ENCODE measurements around the gene CETN2. TPM values are rescaled to one million over a fixed set of nuclear protein-coding genes. Genes with fewer than 3 reads are reported as not detected.
"Not testable (repeated sequence)": the region's sequence is repeated elsewhere in the genome, so short reads cannot be mapped to it uniquely, and the experiment has no call there.

CETN2 gene
- total RNA-seq, 1 donor from 2014 or later: 56.8 TPM

DNA sequence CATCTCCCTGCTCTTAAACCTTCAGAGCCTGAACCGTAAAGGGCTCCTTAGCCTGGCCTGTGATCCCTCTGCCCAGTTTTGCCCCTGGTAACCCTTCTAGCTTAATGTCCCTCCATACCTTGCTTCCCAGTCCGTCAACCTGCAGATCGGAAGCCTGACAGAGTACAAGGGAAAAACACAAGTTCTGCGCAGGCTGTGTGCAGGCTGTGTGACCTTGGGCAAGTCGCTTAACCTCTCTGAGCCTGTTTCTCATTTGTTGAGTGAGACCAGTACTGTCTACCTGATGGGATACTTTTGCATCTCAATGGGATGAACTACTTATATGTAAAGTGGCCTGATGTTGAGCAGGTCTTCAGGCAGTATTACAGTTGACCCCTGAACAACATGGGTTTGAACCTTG is 2.0 kb upstream of the CETN2 start:
- DNase-seq (ENCODE audit: low read depth): no peak

DNA sequence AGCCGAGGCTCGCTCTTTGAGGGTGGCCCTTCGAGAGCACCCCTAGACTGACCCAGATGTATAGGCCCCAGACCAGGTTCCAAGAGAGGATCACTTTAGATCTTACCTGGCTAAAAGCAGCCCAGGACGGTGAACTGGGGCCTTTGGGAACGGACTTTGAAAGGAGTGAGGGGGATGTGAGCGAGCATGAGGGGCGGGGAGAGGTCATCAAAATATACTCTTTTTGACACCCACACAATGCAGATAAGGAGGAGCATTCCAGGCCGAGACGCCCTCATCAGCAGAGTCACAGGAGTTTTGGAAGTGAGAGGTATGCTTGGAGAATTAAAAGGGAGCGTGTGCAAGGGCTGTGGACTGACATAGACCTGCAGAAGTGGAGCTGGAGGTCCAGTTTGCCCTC is 834 bp upstream of the CETN2 start:
- no peak for DNase-seq (ENCODE audit: low read depth)

- DNase-seq (ENCODE audit: low read depth): no peak
Measured at GRCh38 chrX:152824841-152825374, 5.6 kb downstream of the CETN2 start.

DNA sequence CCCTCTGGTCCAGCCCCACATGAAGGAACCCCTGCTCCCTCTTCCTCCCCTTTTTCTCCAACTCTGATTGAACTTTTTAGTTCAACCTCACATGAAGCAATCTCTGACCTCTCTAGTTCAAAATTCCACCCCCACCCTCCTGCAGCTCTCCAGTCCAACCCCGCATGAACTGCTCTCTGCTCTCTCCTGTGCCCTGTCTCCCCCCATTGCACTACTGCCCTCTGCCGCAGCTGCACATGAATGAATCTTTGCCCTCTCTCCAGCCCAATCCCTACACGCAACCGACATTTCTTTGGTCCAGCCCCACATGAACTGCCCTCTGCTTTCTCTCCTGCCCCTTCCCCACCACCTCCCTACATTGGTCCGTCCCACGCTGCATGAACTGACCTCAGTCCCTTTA is 6.9 kb downstream of the CETN2 start:
- DNase-seq (ENCODE audit: low read depth): no peak

DNA sequence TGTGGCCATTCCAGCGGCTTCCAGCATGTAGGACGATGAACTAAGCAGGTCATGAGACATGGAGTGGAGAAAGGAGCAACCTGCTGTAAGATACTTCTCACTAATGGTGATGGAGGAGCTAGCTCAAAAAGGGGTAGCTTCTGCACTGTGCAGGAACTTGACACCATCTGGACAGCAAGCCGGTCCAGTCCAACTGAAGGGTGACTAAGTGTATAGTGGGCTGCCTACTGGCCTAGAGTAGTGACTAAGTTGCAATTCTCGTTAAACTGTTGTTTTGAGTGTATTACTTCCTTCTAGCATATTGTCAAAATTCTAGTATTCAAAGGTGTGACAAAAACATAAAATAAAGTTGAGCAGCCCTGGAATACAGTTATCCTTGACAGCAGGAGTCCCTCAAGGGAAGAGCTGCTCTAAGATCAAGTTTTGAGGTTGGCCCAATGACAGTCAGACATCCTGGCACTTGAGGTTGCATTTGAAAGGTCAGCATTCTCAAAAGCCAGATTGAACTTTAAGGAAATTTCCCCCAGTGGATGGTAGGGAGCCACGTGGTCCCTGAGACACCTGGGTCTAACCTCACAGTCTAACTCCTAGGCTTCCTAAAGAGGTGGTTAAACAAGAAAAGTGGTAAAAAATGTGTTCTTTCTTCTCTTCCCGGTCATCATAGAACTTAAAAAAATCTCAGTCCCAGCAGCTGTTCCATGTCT is 8.0 kb downstream of the CETN2 start:
- DNase-seq (ENCODE audit: low read depth): no peak

DNA sequence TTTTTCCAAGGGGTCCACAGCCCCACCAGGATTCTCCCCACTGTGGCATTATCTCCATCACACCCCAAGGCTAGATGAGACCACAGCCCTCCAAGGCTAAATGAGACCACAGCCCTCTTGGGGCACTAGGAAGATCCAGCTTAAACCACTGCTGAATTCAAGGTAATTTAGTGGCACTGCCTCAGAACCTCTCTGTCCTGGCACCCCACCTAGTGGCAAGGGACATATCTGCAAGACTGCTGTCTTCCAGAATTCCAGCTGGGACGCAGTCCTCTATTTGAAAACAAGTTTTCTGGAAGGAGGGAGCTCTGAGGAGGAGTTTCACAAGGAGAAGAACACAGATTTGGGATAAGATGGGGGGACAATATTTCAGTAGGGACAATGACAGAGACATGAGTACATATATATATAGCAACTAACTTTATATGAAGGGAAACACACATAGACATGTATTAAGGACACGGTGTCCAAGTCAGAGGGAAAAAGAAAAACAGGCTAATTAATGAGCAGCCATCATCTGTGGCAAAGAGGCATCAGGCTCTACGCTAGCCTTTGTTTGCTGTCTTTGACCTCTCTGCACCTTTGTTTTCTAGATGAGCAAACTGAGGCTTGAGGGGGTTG is 9.3 kb downstream of the CETN2 start:
- peak; percentile 33 for DNase-seq (ENCODE audit: low read depth)

DNA sequence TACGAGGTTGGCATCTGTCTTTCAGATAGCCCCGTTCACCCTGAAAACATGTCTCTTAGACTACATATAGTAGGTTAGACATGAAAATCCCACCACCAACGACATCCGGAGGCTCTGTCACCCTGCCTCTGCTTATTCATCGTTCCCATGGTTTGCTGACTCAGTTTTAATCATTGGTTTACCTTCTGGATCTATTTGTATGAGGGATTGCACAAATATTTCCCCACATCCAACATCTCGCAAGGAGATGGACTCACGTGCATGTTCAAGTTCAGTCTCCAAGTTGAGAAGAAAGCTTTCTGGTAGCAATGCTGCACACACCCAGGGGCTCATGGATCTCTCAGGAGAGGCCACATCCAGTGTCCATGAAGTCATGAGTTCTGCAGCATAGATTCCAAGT is 10.8 kb downstream of the CETN2 start:
- DNase-seq (ENCODE audit: low read depth): no peak

- DNase-seq (ENCODE audit: low read depth): no peak
Measured at GRCh38 chrX:152819266-152819665, 11.3 kb downstream of the CETN2 start.

DNA sequence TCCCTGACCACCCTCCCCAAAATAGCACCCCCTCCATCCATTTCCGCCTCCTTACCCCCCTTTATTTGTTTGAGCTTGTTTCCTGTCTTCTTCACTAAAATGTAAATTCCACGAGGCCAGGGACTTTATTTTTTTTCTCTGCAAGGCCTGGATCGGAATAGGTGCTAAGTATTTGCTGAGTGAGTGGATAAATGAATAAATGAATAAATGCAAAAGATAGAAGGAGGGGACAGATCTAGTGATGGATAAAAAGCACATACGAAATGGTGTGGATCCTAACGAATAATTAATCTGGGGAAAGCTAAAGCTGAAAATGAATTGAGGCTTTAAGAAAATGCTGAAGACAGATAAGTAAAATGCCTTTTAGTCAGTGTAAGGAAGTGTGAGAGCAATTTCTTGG is 12.2 kb downstream of the CETN2 start:
- DNase-seq (ENCODE audit: low read depth): no peak

DNA sequence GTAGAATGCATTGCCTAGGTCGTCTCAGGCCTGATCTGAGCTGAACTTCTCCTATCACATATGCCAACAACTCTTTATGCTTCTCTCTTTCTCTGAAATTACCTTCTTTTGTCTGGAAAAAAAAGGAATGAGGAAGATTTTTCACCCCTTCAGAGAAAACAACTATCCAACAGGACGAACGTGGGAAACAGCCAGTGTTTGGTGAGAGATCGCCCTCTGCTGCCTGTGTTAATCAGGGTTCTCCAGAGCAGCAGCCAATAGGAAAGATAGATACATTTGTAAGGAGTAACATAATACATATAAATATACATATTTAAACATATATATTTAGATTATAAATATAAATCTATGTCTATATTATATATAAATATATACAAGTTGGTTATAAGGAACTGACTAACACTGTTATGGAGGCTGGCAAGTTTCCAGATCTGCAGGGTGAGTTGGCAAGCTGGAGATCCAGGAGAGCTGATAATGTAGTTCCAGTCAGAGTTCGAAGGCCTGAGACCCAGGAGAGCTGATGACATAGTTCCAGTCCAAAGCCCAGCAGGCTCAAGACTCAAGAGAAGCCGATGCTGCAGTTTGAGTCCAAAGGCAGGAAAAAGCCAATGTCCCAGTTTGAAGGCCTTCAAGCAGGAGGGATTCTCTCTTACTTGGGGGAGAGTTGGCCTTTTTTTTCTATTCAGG is 13.3 kb downstream of the CETN2 start:
- peak; percentile 32 for DNase-seq (ENCODE audit: low read depth)

DNA sequence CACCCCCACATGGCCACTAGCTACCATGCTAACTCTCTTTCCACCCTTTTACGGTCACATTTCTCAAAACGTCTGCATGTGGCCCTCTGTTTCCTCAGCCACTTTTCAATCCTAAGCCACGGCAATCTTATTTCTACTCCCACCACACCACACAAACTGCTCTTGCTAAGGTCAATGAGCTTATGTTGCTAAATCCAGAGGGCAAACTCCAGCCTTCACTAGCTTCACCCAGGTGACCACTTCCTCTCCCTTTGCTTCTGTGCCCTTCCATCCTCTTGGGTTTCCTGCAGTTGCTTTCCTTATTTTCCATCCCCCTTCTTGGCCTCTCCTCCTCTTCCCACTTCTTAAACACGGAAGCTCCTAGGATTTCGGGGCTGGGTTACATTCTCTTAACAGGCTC is 16.5 kb downstream of the CETN2 start:
- DNase-seq (ENCODE audit: low read depth): no peak

DNA sequence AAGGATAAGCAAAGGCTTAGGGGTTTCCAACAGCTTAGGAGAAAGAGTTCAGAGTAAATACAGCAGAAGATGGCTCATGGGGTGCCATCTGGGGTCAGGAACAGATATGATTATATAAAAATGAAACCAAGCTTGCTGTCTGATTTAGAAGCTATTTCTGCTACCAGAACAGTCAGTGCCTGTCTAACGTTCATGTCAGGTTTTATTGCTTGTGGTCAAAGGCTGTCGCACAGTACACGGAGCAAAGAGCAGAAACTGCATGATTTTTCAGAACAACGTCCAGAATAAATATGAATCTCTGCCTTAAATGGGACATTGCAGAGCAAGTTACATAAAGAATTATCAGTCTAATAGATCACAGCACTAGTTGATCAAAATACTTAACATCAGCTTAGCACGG is 17.4 kb downstream of the CETN2 start:
- no peak for DNase-seq (ENCODE audit: low read depth)

DNA sequence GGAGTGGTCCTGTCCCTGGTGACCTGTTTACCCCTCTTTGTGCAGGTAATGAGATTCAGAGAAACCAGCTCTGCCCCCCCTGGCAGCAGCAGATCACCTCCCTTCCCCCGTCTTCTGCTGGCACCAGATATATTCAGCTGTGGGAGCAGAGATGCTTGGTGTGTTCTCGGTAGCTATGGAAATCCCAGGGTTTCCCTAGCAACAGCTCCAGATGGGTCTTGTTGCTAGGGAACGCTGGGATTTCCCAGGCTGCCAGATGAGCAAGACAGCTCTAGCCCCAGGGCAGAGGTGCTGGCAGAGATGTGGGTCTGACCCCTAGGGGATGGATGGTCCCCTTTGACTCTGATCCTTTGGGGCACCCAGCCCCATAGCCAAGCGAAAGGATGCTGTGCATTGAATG is 20.2 kb downstream of the CETN2 start:
- DNase-seq (ENCODE audit: low read depth): no peak

DNA sequence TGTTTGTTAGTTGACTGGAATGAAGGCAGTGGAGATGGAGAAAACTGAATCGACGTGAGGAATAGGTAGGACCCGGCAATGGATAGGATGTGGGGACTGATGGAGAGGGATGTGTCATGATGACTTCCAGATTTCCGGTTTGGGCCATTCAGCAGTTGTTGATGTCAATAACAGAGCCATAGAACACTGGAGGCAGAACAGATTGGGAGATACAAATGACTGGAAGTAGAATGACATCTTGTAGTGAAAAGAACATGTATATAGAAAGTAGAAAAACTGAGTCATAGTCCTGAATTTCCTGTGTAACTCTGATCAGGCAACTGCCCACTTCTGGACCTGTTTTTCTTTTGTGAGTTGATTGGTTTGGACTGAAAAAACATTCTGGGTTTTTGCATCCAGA is 24.5 kb downstream of the CETN2 start:
- no peak for DNase-seq (ENCODE audit: low read depth)

DNA sequence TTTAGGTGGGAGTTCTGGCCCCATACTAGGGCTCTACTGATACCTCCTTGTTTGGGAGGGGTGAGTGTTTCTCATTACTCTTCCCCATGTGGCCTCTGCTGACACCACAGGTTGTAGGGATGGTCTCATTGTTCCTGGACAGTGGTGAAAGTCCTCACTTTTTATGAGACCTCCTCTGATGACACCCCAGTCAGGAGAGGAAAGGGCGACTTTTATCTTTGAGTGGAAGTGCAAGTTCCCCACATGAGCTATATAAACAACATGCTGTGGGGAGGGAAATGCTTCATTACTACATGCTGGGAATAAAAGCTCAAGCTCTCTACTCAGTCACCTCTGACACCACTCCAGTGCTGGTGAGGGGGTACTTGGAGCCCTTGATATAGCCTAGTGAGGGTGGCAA is 31.6 kb downstream of the CETN2 start:
- no peak for DNase-seq (ENCODE audit: low read depth)

DNA sequence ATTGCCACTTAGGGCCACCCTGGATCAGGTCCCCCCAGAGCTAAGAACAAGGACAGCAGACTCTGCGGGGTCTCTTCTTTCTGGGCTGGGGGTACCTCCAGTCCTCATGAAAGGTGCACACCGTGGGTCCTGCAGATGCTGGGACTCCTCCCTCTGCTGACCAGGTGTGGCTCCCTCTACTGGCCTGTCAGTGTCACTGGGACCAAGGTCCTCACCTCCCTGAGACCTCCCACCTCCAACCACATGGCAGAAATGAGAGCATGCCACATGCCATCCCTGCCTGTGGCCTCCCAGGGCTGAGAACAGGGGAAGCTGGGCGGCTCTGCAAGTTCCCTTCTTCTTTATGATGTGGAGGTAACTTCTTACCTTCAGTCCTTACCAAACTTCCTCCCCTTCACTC is 43.5 kb downstream of the CETN2 start:
- not testable (repeated sequence) for DNase-seq (ENCODE audit: low read depth)

Other genes starting within 250 kb of the CETN2 start
- gene GABRQ, start 192.9 kb downstream of the CETN2 start, total RNA-seq: not detected in 2 replicates
- not detected in 2 replicates for gene MAGEA3, start 132.0 kb downstream of the CETN2 start, total RNA-seq
- not detected in 2 replicates for gene CSAG2, start 121.5 kb downstream of the CETN2 start, total RNA-seq
- gene MAGEA2B, start 116.1 kb downstream of the CETN2 start, total RNA-seq: not detected in 2 replicates
- not detected in 2 replicates for gene CSAG1, start 97.0 kb downstream of the CETN2 start, total RNA-seq
- not detected in 2 replicates for gene MAGEA12, start 97.0 kb downstream of the CETN2 start, total RNA-seq
- not detected in 2 replicates for gene MAGEA2, start 76.9 kb downstream of the CETN2 start, total RNA-seq
- gene CSAG3, start 71.5 kb downstream of the CETN2 start, total RNA-seq: not detected in 2 replicates
- gene MAGEA6, start 61.1 kb downstream of the CETN2 start, total RNA-seq: not detected in 2 replicates
- 16.1 and 28.2 TPM in 2 replicates for gene NSDHL, start 306 bp upstream of the CETN2 start, total RNA-seq
- 0.47 and 0.83 TPM in 2 replicates for gene ZNF185, start 67.3 kb upstream of the CETN2 start, total RNA-seq
- gene PNMA5, start 163.4 kb upstream of the CETN2 start, total RNA-seq: not detected in 2 replicates
- 0.19 TPM in 1 of 2 replicates, not detected in the other for gene PNMA3, start 225.7 kb upstream of the CETN2 start, total RNA-seq
- gene PNMA6A, start 241.7 kb upstream of the CETN2 start, total RNA-seq: 0.21 and 0.35 TPM in 2 replicates